Measurements from ENCODE around the gene MINDY4.
"Not testable (repeated sequence)": the region's sequence is repeated elsewhere in the genome, so short reads cannot be mapped to it uniquely, and the experiment has no call there.

The MINDY4 gene

DNA sequence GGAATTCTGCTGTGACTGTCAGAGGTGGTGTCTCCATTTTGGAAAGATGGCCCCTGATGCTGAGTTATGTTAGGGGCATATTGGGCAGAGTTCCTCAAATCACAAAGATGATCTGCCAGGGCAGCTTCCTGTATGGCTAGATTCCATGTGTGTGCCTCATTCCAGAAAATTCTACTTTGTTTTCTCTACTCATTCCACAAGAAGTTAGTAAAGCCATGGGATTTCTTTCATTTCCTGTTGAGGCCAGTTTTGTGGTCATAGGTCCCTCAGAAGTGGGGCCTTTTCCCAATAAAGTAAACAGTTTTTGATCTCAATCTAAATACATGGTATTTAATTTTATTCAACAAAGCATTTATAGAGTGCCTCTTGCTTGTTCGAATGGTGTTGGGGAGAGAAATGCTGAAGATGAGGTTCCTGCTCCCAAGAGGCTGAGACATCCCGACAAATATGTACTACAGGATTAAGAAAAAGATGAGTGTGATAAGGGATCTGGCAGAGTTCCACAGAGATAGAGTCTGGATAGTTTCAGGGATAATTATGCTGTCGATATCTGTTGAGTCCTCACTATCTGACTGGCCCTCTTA, 33.0 kb downstream of the MINDY4 start:
- no peak for DNase-seq (ENCODE audit: low read depth in 2 of 2)

DNA sequence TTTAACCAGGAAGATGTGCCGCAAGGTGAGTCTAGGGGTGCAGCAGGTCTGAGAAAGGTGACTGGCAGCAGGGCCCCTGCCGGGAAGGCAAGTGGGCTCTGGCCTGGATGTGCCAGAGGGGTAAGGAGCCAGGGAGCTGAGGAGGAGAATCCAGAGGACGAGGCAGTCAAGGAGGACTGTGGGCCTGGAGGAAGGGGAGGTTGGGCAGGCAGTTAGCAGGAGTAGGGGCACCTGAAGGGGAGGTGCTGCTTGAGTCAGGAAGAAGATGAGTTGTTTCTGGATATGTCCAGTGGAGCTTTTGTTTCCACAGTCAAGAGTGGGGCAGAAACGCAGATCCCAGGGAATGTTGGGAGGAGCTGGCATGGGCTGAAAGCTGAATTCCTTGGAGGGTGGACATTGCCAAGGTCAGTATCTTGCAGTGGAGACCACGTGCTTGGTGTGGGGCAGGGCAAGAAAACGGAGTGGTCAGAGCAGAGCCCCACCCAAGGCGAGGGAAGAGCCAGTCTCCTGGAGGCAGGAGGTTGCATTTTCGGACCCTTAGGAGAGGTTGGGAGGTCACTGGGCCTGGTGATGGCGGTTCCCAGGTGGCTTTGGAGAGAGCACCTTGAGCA, 34.0 kb downstream of the MINDY4 start:
- no peak for DNase-seq (ENCODE audit: low read depth in 2 of 2)

DNA sequence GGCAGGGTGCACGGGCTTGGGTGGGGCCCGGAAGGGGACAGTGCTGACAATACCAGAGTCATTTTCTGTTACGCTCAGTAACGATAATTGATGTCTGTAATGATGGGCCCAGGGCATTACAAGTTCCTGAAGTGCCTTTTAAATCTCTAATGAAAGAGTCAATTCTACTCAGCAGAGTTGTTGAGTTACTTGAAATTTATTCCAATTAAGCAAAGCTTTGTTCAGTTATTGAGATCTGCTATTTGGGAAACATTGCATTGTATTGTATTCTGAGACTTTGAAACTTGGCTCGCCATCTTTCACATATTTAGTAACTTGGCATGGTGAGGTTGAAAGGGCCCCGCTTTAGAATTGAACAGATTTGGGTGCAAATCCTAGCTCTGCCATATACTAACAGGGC, 34.7 kb downstream of the MINDY4 start:
- no peak for DNase-seq (ENCODE audit: low read depth in 2 of 2)

DNA sequence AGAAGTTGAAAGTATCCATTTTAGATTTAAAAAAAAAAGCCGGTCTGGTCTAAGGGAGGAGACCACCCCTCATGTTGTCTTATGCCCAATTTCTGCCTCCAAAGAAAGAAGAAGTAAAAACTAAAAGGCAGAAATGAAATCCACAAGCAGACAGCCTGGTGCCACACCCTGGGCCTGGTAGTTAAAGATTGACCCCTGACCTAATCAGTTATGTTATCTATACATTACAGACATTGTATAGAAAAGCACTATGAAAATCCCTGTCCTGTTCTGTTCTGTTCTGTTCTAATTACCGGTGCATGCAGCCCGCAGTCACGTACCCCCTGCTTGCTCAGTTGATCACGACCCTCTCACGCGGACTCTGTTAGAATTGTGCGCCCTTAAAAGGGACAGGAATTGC, 36.3 kb downstream of the MINDY4 start:
- not testable (repeated sequence) for DNase-seq (ENCODE audit: low read depth in 2 of 2)

DNA sequence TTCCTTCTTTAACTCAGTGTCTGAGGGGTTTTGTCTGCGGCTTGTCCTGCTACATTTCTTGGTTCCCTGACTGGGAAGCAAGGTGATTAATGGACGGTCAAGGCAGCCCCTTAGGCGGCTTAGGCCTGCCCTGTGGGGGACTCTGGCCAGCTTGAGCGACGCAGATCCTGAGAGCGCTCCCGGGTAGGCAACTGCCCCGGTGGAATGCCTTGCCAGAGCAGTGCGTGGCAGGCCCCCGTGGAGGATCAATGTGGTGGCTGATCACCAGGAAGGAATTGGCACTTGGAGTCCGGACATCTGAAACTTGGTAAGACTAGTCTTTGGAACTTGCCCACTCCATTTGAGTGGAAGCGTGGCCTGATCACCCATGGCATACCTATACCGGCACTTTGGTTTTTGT, 36.7 kb downstream of the MINDY4 start:
- not testable (repeated sequence) for DNase-seq (ENCODE audit: low read depth in 2 of 2)

DNA sequence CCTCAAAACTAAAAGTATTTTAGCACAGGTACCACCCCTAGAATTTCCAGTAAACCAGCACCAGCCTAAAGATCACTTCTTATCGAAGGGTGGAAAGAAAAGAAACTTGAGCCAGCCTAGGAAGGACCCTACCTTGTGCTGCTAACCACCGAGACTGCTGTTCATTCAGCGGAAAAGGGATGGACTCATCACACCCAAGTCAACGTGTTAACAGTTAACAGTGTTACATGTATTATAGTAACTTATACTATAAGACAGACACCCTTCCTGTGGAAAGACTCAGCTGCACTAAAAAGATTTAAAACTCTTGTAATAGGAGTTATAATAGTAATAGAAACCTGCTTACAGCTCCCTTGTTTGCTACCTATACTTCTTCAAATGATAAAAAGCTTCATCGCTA, 39.8 kb downstream of the MINDY4 start:
- DNase-seq (ENCODE audit: low read depth in 2 of 2), result no peak

- DNase-seq (ENCODE audit: low read depth in 2 of 2), result no peak
Observed at GRCh38 chr7:30812676-30813075, 41.5 kb downstream of the MINDY4 start.

- no peak for DNase-seq (ENCODE audit: low read depth in 2 of 2)
Observed at GRCh38 chr7:30813466-30813865, 42.2 kb downstream of the MINDY4 start.

DNA sequence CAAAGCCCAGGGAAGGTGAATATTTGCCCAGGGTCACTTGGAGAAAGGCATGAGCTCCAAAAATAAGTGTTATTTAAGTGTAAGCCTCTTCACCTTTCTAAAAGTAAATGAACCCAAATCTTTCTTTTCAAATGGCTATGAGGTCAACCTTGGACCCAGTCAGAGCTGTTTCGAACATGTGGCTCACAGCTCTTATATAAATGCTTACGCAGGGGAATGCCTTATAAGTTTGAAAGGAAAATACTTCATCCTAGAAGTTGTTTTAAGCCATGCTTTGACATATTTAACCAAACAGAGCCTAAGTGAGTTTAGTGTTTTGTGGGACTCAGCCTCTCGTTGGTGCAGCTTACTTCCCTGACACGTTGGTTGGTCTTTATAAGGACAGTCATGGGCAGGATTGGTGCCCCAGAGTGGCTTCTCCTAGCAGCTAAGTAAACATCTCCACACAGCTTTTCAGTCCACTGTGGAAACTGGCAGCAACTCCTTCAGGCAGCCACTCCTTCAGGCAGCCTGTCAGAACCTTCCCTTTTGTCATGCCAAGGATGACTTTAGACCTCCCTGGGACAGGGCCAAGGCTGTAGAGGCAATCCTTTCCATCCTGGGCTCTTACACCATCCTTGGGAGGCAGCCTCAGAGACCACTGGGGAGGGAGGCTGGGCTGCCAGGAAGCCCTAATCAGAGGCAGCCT, 43.6 kb downstream of the MINDY4 start:
- DNase-seq (ENCODE audit: low read depth in 2 of 2), result no peak

- no peak for DNase-seq (ENCODE audit: low read depth in 2 of 2)
Observed at GRCh38 chr7:30815388-30815854, 44.2 kb downstream of the MINDY4 start.

DNA sequence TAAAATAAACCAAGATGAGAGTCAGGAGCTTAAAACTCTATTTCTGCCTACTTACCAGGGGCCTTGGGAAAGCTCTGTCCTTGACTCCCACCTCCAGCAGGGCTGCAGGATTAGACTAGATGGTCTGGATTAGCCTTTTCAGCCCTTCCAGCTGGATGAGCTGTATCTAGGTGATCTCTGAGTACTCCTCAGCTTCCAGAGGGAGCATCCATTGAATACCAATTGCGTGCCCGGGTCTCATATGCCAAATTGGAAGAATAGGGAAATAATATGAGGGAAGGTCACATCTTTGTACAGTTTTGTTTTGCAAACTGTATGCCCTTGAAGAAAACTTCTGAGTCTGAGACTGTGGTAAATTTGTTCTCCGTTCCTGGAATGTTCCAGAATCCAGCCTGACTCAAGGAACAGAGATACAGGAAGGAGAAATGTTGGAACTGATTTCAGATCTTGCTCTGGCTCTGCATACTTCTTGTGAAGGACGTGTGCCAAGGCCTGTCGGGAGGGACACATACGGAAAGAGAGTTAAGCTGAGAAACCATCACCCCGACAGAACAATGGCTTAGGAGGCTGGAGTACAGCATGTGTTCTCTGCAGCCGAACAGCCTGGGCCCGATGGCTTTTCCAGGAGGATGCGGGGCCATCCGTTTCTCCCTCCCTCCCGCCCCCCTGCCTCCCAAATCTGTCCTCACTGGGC, 44.9 kb downstream of the MINDY4 start:
- no peak for DNase-seq (ENCODE audit: low read depth in 2 of 2)

DNA sequence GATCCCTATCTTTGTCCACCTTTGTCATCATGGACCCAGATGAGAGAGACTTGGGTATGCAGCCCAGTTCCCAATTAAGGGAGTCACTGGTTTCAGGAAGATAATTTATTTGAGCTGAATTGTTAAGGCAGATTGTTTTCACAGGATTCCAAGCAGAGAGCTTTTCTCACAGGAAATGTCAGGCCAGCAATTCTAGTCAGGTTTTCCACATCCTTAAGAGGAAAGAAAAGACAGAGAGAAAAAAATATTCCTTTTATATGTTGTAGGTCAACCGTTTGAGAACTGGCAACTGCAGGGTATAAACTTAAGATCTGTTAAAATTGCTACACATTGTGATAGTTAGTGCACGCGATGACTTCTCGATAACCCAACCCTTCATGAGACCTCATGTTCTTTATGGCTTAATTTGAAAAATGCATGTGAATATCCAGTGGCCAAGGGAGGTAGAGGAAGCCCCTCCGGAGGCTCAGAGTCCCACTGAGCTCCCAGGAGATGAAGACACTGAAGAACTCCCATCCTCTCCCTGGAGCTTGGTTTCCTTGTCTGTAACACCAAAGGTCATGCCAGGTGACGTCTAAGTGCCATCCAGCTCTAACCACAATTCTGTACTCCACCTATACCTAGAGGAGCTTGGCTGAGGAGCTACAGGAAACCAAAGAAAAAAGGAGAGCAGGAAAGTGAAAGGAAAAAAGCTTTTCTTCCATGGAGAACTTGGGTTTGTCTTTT, 45.6 kb downstream of the MINDY4 start:
- no peak for DNase-seq (ENCODE audit: low read depth in 2 of 2)

- DNase-seq (ENCODE audit: low read depth in 2 of 2), result no peak
Observed at GRCh38 chr7:30817371-30817767, 46.2 kb downstream of the MINDY4 start.

- no peak for DNase-seq (ENCODE audit: low read depth in 2 of 2)
Observed at GRCh38 chr7:30824821-30825720, 53.9 kb downstream of the MINDY4 start.

DNA sequence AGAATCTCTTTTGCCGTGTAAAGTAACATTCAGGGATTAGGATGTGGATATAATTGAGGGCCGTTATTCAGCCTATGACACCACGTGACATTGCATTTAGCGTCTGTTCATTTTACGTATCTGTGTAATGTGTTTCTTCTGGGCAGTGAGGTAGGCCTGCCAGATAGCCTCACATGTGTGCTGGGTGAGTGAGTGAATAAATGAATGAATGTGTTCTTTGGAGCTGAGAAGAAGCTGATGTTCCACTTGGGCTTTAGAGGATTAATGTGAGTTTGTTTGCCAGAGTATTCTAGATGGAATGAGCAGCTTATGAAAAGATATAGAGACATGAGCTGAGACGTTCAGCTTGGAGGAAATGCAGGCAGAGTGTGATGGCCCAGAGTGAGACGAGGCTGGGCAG, 55.0 kb downstream of the MINDY4 start:
- DNase-seq (ENCODE audit: low read depth in 2 of 2), result no peak

GRCh38 chr7:30828591-30828990, 57.4 kb downstream of the MINDY4 start:
- no peak for DNase-seq (ENCODE audit: low read depth in 2 of 2)

DNA sequence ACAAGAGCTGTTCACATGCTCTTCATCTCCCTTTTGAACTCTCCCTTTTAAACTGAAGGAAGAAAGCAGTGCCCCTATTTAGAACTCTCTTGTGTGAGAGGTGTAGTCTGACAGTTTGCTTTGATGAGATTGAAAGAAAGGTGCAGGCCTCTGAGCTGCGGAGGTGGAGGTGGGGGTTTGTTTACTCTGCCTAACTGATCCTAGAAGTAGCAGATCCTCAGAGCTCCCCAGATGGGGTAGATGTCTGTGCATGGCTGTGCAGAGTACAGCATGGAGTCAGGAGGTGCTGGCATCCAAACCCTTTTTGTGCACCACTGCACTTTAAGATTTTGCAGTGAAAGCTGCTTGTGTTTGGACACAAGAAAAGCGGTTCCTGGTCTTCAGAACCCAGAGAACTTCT, 58.3 kb downstream of the MINDY4 start:
- no peak for DNase-seq (ENCODE audit: low read depth in 2 of 2)

GRCh38 chr7:30831227-30831626, 60.0 kb downstream of the MINDY4 start:
- DNase-seq (ENCODE audit: low read depth in 2 of 2), result no peak

DNA sequence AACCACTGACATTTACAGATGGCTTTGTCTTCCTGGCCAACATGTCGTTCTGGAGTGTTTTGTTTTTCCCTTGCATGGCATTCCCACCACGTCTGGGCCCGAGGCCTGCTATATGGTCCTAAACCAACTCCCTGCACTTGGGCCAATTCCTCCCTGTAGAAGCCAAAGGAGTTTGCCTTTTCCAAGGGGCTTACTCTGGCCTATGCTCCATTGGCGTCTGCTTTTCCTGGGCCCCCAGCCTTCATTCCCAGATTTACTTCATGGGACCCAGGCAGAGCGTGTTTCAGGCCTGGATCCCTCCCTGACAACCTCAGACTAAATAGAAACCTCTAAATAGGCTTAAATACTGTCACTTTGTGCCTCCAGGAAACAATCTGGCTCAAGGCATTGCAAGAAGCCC, 60.7 kb downstream of the MINDY4 start:
- DNase-seq (ENCODE audit: low read depth in 2 of 2), result no peak

- DNase-seq (ENCODE audit: low read depth in 2 of 2), result not testable (repeated sequence)
Observed at GRCh38 chr7:30834017-30834674, 62.9 kb downstream of the MINDY4 start.

Data from stimulated activated CD4-positive, alpha-beta T cell treated with anti-CD3 and anti-CD28 coated beads, Interleukin-4, amount 100 ng/mL, for 48 hours (primary cell).